Measurements from ENCODE around the gene ARID5A. TPM values are rescaled to one million over a fixed set of nuclear protein-coding genes. Genes with fewer than 3 reads are reported as not detected.

ARID5A gene
- total and polyA plus RNA-seq, 4 donors = 12.5 to 61.9 (median 28.4) TPM

DNA sequence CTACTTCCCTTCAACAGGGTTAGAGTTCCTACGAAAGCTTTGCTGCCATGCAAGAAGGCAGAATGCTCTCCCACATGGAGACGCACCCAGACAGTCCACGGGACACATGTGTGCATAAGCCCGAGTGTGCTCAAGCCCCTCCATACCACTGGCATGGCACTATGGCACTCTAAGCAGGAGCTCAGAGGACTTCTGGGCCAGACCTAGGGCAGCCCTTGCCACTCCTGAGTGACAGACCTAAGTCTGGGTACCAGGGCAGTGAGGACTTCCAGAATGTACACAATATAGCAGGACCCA, 11.4 kb upstream of the ARID5A start:
- WGBS, 2 donors = 92 to 93% methylated on average over 4 of the region's 4 CpGs
- no peak for TF ChIP-seq CTCF (IDR thresholded peaks at IDR 0.05; ENCODE audit: control extremely low read depth, extremely low read depth)

DNA sequence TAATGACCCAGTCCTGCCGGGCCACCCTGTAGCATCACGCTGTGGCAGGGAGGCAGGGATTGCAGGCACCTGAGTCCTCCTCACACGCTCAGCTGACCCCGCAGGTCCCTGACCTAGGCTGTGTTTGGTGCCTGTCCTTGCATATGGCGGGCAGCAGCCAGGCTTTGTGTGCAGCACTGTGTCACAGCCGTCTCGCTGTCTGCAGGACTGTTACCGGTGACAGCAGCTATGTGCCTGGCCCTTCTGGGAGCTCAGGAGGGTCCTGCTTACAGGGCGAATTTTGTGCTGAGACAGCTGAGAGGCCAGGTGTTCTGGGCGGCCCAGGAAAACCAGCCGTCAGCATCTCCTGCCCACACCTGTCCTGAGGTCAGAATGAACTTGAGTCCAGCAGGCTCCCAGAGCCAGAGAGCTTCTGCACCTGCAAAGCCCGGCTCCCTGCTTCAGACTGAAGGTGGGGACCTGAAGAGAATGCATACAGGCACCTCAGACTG, 10.4 kb upstream of the ARID5A start:
- Histone ChIP-seq H3K36me3 (ENCODE audit: control insufficient read depth in 4 of 4, insufficient read depth in 4 of 4, low read length in 4 of 4) (no peaks in the 10 kb centered on the region), H3K9ac (ENCODE audit: insufficient read depth in 1 of 2, low read length in 2 of 2) (no peak overlapping the region), H3K4me3 (no peak overlapping the region), H3K4me1 (ENCODE audit: control insufficient read depth in 5 of 5, insufficient read depth in 5 of 5, low read length in 5 of 5) (peaks cover 0 to 19% (median 12%) of the 10 kb centered on the region in 5 donors), H3K27me3 (ENCODE audit: control insufficient read depth in 3 of 3, insufficient read depth in 3 of 3, low read length in 2 of 3) (no peaks in the 10 kb centered on the region), H3K27ac (ENCODE audit: low read depth in 1 of 2, low read length in 1 of 2) (no peak overlapping the region), H3K9me3 (ENCODE audit: control insufficient read depth in 4 of 4, insufficient read depth in 3 of 4, low read length in 3 of 4) (no peaks in the 10 kb centered on the region)
- WGBS, 2 donors = 96 to 97% methylated on average over 12 of the region's 12 CpGs
- TF ChIP-seq CTCF (IDR thresholded peaks at IDR 0.05; ENCODE audit: control extremely low read depth, extremely low read depth) = no peak
- ATAC-seq (ENCODE audit: insufficient read depth, low FRiP score) (no peak), DNase-seq (no peak)

More for the DNA sequence above, 11.4 kb upstream of the ARID5A start:
- Histone ChIP-seq H3K9ac (ENCODE audit: insufficient read depth in 1 of 2, low read length in 2 of 2) (no peak overlapping the region), H3K4me1 (ENCODE audit: control insufficient read depth in 5 of 5, insufficient read depth in 5 of 5, low read length in 5 of 5) (peaks cover 0 to 17% (median 10%) of the 10 kb centered on the region in 5 donors), H3K4me3 (no peak overlapping the region), H3K27ac (ENCODE audit: low read depth in 1 of 2, low read length in 1 of 2) (no peak overlapping the region), H3K36me3 (ENCODE audit: control insufficient read depth in 4 of 4, insufficient read depth in 4 of 4, low read length in 4 of 4) (no peaks in the 10 kb centered on the region), H3K9me3 (ENCODE audit: control insufficient read depth in 4 of 4, insufficient read depth in 3 of 4, low read length in 3 of 4) (no peaks in the 10 kb centered on the region), H3K27me3 (ENCODE audit: control insufficient read depth in 3 of 3, insufficient read depth in 3 of 3, low read length in 2 of 3) (no peaks in the 10 kb centered on the region)
- DNase-seq (no peak), ATAC-seq (ENCODE audit: insufficient read depth, low FRiP score) (no peak)

DNA sequence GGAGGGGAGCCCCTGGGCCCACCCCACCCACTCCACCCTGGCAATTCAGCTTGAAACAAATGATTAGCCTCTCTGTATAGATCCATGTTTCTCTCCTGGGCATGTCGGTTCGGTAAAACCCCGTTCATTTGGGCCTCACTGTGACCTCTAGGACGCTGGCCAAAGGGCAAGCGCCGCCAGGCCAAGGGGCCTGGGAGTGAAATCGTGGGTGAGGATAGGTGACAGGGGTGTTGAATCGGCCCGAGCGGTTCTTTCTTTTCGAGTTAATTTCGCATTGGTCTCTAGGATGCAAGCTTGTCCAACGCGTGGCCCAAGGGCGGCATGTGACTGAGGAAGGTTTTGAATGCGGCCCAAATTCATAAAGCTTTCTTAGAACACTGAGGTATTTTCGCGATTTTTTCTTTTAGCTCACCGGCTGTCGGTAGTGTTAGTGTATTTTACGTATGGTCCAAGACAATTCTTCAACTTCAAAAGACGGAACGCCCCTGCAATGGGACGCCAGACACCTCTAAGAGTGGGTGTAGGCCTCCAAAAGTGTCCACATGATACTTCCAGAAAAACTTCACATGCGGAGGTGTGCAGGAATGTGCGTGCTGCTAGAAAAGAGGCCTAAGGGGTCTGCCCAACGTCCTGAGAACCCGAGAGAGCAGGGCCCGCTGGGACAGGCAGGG, 9.8 kb upstream of the ARID5A start:
- Histone ChIP-seq H3K9ac (ENCODE audit: insufficient read depth in 1 of 2, low read length in 2 of 2) (peak overlapping the region; percentile 37 to 61), H3K4me3 (no peak overlapping the region), H3K4me1 (ENCODE audit: control insufficient read depth in 5 of 5, insufficient read depth in 5 of 5, low read length in 5 of 5) (peaks cover 4 to 25% (median 15%) of the 10 kb centered on the region in 5 donors), H3K27me3 (ENCODE audit: control insufficient read depth in 3 of 3, insufficient read depth in 3 of 3, low read length in 2 of 3) (no peaks in the 10 kb centered on the region), H3K9me3 (ENCODE audit: control insufficient read depth in 4 of 4, insufficient read depth in 3 of 4, low read length in 3 of 4) (no peaks in the 10 kb centered on the region), H3K36me3 (ENCODE audit: control insufficient read depth in 4 of 4, insufficient read depth in 4 of 4, low read length in 4 of 4) (no peaks in the 10 kb centered on the region), H3K27ac (ENCODE audit: low read depth in 1 of 2, low read length in 1 of 2) (peak overlapping the region in 1 of 2 donors; percentile 73)
- TF ChIP-seq CTCF (IDR thresholded peaks at IDR 0.05; ENCODE audit: control extremely low read depth, extremely low read depth) = no peak
- DNase-seq = no peak
- WGBS, 2 donors = 78 to 83% methylated on average over 29 of the region's 29 CpGs
- no peak for ATAC-seq (ENCODE audit: insufficient read depth, low FRiP score)
